ENCODE measurements around the gene DMXL2. TPM values are rescaled to one million over a fixed set of nuclear protein-coding genes. Genes with fewer than 3 reads are reported as not detected.

DMXL2 gene
- total RNA-seq, 1 experiment from 2014 or later, result 10.9 TPM

GRCh38 chr15:51503003-51503402 is 119.6 kb downstream of the DMXL2 start:
- Histone ChIP-seq H3K9ac (ENCODE audit: low read length) (no peak overlapping the region), H3K79me2 (ENCODE audit: low read length) (no peaks in the 10 kb centered on the region), H3K4me2 (ENCODE audit: low read length) (no peak overlapping the region), H3K27ac (ENCODE audit: low read length) (no peak overlapping the region), H3F3A (ENCODE audit: low read length, unreplicated experiment) (no peaks in the 10 kb centered on the region), H3K9me3 (ENCODE audit: low read length) (no peaks in the 10 kb centered on the region), H3K27me3 (ENCODE audit: low read length) (no peaks in the 10 kb centered on the region), H3K4me3 (ENCODE audit: low read length) (no peak overlapping the region), H3K4me1 (ENCODE audit: insufficient read depth, low read length) (no peaks in the 10 kb centered on the region), H3K36me3 (ENCODE audit: low read depth, low read length) (no peaks in the 10 kb centered on the region), H2AFZ (ENCODE audit: low read length) (no peak overlapping the region), H3K9me2 (replicated peaks; ENCODE audit: low read length) (no peaks in the 10 kb centered on the region), H4K20me1 (ENCODE audit: low read length) (no peaks in the 10 kb centered on the region)
- POLR2A ChIA-PET (ENCODE audit: unreplicated experiment), result interaction anchor here (0.5 kb wide), 1 partner anchor 564 kb away, joined by 3 read pairs; no protein-coding TSS in a partner anchor
- DNase-seq (no peak), ATAC-seq (no peak)
- no TSS peak for BruUV-seq (replicated peaks)
- CTCF ChIA-PET, result no interaction called here
- TF ChIP-seq EZH2 (IDR thresholded peaks at IDR 0.05; ENCODE audit: low read length, unreplicated experiment) (no peak), EZH2phosphoT487 (IDR thresholded peaks at IDR 0.05; ENCODE audit: borderline replicate concordance, low read length) (no peak)
- TF ChIP-seq, protein P1, sequence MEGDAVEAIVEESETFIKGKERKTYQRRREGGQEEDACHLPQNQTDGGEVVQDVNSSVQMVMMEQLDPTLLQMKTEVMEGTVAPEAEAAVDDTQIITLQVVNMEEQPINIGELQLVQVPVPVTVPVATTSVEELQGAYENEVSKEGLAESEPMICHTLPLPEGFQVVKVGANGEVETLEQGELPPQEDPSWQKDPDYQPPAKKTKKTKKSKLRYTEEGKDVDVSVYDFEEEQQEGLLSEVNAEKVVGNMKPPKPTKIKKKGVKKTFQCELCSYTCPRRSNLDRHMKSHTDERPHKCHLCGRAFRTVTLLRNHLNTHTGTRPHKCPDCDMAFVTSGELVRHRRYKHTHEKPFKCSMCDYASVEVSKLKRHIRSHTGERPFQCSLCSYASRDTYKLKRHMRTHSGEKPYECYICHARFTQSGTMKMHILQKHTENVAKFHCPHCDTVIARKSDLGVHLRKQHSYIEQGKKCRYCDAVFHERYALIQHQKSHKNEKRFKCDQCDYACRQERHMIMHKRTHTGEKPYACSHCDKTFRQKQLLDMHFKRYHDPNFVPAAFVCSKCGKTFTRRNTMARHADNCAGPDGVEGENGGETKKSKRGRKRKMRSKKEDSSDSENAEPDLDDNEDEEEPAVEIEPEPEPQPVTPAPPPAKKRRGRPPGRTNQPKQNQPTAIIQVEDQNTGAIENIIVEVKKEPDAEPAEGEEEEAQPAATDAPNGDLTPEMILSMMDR (conservative IDR thresholded peaks at IDR 0.05; ENCODE audit: low read depth, low read length), result no peak
- intact Hi-C loops (cut with micrococcal nuclease), result no loop called here

DNA sequence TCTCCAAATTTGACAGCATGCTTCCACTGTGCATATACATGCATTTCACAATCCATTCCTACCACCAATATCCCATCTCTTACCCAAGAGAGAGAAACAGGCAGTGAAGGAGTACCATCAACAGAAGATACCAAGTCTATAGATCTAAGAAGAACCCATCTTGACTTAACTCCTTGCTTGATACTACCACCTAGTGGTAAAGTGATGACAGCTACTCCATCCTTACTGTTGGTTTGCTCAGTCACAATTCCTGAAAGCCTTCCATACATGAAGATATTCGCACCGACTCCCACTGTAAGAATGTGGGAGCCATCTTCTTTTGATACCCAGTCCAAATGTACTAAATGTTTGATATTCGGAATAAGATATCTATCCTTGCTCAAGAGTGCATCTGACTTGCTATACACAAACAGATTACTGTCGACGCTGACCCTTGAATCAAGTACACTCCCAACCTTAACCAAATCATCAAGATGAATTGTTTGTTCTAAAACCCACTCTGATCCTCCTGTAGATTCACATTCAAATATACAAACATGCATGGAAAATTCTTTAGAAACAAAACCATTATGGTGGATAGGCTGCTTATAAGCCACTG is 123.1 kb downstream of the DMXL2 start:
- no peak for TF ChIP-seq EZH2 (IDR thresholded peaks at IDR 0.05; ENCODE audit: low read length, unreplicated experiment)
- TF ChIP-seq, protein P1 (conservative IDR thresholded peaks at IDR 0.05; ENCODE audit: low read depth, low read length), result peak; percentile 77
- DNase-seq, result peak; percentile 60
- peak; percentile 71 for ATAC-seq

GRCh38 chr15:51497806-51498205 is 124.8 kb downstream of the DMXL2 start:
- Histone ChIP-seq H3K9me2 (replicated peaks; ENCODE audit: low read length) (no peaks in the 10 kb centered on the region), H3K9ac (ENCODE audit: low read length) (no peak overlapping the region), H3K27me3 (ENCODE audit: low read length) (no peaks in the 10 kb centered on the region), H2AFZ (ENCODE audit: low read length) (no peak overlapping the region), H3K9me3 (ENCODE audit: low read length) (no peaks in the 10 kb centered on the region), H3K4me1 (ENCODE audit: insufficient read depth, low read length) (peaks cover 19% of the 10 kb centered on the region), H3F3A (ENCODE audit: low read length, unreplicated experiment) (no peaks in the 10 kb centered on the region), H3K36me3 (ENCODE audit: low read depth, low read length) (no peaks in the 10 kb centered on the region), H3K27ac (ENCODE audit: low read length) (no peak overlapping the region), H3K4me2 (ENCODE audit: low read length) (no peak overlapping the region), H3K4me3 (ENCODE audit: low read length) (no peak overlapping the region), H4K20me1 (ENCODE audit: low read length) (no peaks in the 10 kb centered on the region), H3K79me2 (ENCODE audit: low read length) (no peaks in the 10 kb centered on the region)
- intact Hi-C loops (cut with micrococcal nuclease), result loop anchor here (2.0 to 5.0 kb wide), 4 partner anchors 95 to 336 kb away; no protein-coding TSS in a partner anchor
- BruUV-seq (replicated peaks), result no TSS peak
- no peak for TF ChIP-seq EZH2 (IDR thresholded peaks at IDR 0.05; ENCODE audit: low read length, unreplicated experiment)
- TF ChIP-seq, protein P1 (conservative IDR thresholded peaks at IDR 0.05; ENCODE audit: low read depth, low read length), result no peak
- no peak for TF ChIP-seq EZH2phosphoT487 (IDR thresholded peaks at IDR 0.05; ENCODE audit: borderline replicate concordance, low read length)
- DNase-seq (peak; percentile 15), ATAC-seq (no peak)
- ChIA-PET CTCF (no interaction called here), POLR2A (ENCODE audit: unreplicated experiment) (interaction anchor here (0.6 kb wide), 1 partner anchor 66 kb away, joined by 3 read pairs; no protein-coding TSS in a partner anchor)

More for the DNA sequence above, 123.1 kb downstream of the DMXL2 start:
- Histone ChIP-seq H3K4me1 (ENCODE audit: insufficient read depth, low read length) (peaks cover 12% of the 10 kb centered on the region), H3K79me2 (ENCODE audit: low read length) (no peaks in the 10 kb centered on the region), H3K4me2 (ENCODE audit: low read length) (no peak overlapping the region), H3K9ac (ENCODE audit: low read length) (no peak overlapping the region), H3K9me3 (ENCODE audit: low read length) (no peaks in the 10 kb centered on the region), H3K27me3 (ENCODE audit: low read length) (no peaks in the 10 kb centered on the region), H4K20me1 (ENCODE audit: low read length) (no peaks in the 10 kb centered on the region), H3K36me3 (ENCODE audit: low read depth, low read length) (no peaks in the 10 kb centered on the region), H3F3A (ENCODE audit: low read length, unreplicated experiment) (no peaks in the 10 kb centered on the region), H3K9me2 (replicated peaks; ENCODE audit: low read length) (no peaks in the 10 kb centered on the region), H3K27ac (ENCODE audit: low read length) (no peak overlapping the region), H2AFZ (ENCODE audit: low read length) (no peak overlapping the region), H3K4me3 (ENCODE audit: low read length) (no peak overlapping the region)
- CTCF ChIA-PET, result interaction anchor here (0.8 to 1.2 kb wide), 3 partner anchors 34 to 117 kb away, joined by 3 to 4 read pairs (median 3); no protein-coding TSS in a partner anchor
- BruUV-seq (replicated peaks), result no TSS peak
- intact Hi-C loops (cut with micrococcal nuclease), result loop anchor here (2.0 to 5.0 kb wide), 4 partner anchors 97 to 337 kb away; no protein-coding TSS in a partner anchor
- POLR2A ChIA-PET (ENCODE audit: unreplicated experiment), result no interaction called here

Measured in PC-3 (cell line).